H1 (cell line): Measurements from ENCODE around the gene ABHD2. TPM values are rescaled to one million over a fixed set of nuclear protein-coding genes. Genes with fewer than 3 reads are reported as not detected.

Experiments used
- CTCF ChIA-PET: fragments of 300-600 bp; sonication (Branson Sonifier 250); formaldehyde crosslinking; loops from one replicate; lab custom pipeline; 2021; ENCODE audit not compliant: partially characterized antibody; lab: Charles Lee
- POLR2A ChIA-PET: fragments of 300-600 bp; sonication (Branson Sonifier 250); formaldehyde crosslinking; loops from one replicate; lab custom pipeline; 2021; ENCODE audit warnings: inconsistent platforms; ENCODE audit not compliant: partially characterized antibody; lab: Charles Lee
- DNase-seq, 2 experiments: peaks; one replicate each; pipeline versions ENCODE4 v3.0.0 to v3.0.0-alpha.2; 2010 to 2022; ENCODE audit warnings: low spot score in 2 of 2, low read depth in 1 of 2, mixed read lengths in 1 of 2
- FAIRE-seq: peaks from 2 replicates; lab custom pipeline; 2011; peaks lifted over from hg19 to GRCh38; lab: Jason Lieb, UNC
- H2AFZ ChIP-seq: 2 replicates; pipeline ENCODE4 v1.8.1; 2012; ENCODE audit warnings: low read length, inconsistent platforms
- H2AK5ac ChIP-seq: 2 replicates; pipeline ENCODE4 v1.6.1; 2013; ENCODE audit warnings: low read depth, low read length
- H2BK120ac ChIP-seq: replicated peaks from 2 replicates; pipeline ENCODE3; 2013; ENCODE audit warnings: low read depth, low read length, inconsistent platforms
- H2BK12ac ChIP-seq: 2 replicates; pipeline ENCODE4 v1.6.1; 2013; ENCODE audit warnings: low read depth, low read length
- H2BK15ac ChIP-seq: 2 replicates; pipeline ENCODE4 v1.6.1; 2013; ENCODE audit warnings: low read length
- H2BK20ac ChIP-seq: 2 replicates; pipeline ENCODE4 v1.6.1; 2013; ENCODE audit warnings: low read length
- H2BK5ac ChIP-seq: 2 replicates; pipeline ENCODE4 v1.6.1; 2013; ENCODE audit warnings: low read depth, low read length
- H3K14ac ChIP-seq: 2 replicates; pipeline ENCODE4 v1.6.1; 2013; ENCODE audit warnings: inconsistent platforms; ENCODE audit not compliant: insufficient read length
- H3K18ac ChIP-seq: 2 replicates; pipeline ENCODE4 v1.6.1; 2013; ENCODE audit warnings: low read length; ENCODE audit errors: extremely low read depth
- H3K23ac ChIP-seq: 2 replicates; pipeline ENCODE4 v1.6.1; 2013; ENCODE audit warnings: inconsistent platforms; ENCODE audit not compliant: insufficient read length
- H3K23me2 ChIP-seq: 2 replicates; pipeline ENCODE4 v1.6.1; 2013; ENCODE audit warnings: low read depth, low read length
- H3K27ac ChIP-seq: 2 replicates; pipeline ENCODE4 v1.6.1; 2011; ENCODE audit warnings: low read depth, low read length, inconsistent platforms
- H3K27me3 ChIP-seq, 4 experiments: replicated peaks in 1 of 4; 1 replicate in 1 of 4; 2 replicates in 3 of 4; pipeline versions ENCODE4 v1.6.1 to v1.8.1; 2011 to 2013; ENCODE audit warnings: low read length in 3 of 4, mild to moderate bottlenecking in 3 of 4, inconsistent platforms in 2 of 4, mixed read lengths in 2 of 4, moderate library complexity in 1 of 4; ENCODE audit not compliant: control insufficient read depth in 3 of 4, insufficient read depth in 3 of 4; ENCODE audit errors: extremely low read depth in 1 of 4
- H3K36me3 ChIP-seq, 4 experiments: 2 replicates each; pipeline versions ENCODE4 v1.6.1 to v1.8.1; 2011 to 2013; ENCODE audit warnings: mild to moderate bottlenecking in 4 of 4, low read length in 3 of 4, moderate library complexity in 2 of 4, control low read depth in 1 of 4, inconsistent platforms in 1 of 4; ENCODE audit not compliant: insufficient read depth in 4 of 4, control insufficient read depth in 2 of 4
- H3K4ac ChIP-seq: replicated peaks from 2 replicates; pipeline ENCODE3; 2013; ENCODE audit warnings: low read length, low read depth, mixed read lengths, inconsistent platforms; ENCODE audit not compliant: insufficient read length
- H3K4me1 ChIP-seq, 4 experiments: replicated peaks in 1 of 4; 1 replicate in 1 of 4; 2 replicates in 3 of 4; pipeline versions ENCODE4 v1.6.1 to v1.8.1; 2011 to 2013; ENCODE audit warnings: low read length in 3 of 4, inconsistent platforms in 2 of 4, mixed read lengths in 1 of 4; ENCODE audit not compliant: insufficient read depth in 4 of 4, control insufficient read depth in 3 of 4
- H3K4me2 ChIP-seq, 2 experiments: 2 replicates each; pipeline versions ENCODE4 v1.6.1 to v1.8.1; 2011 to 2013; ENCODE audit warnings: low read depth in 2 of 2, low read length in 2 of 2, control low read depth in 1 of 2, inconsistent platforms in 1 of 2, mild to moderate bottlenecking in 1 of 2; ENCODE audit not compliant: insufficient read depth in 1 of 2
- H3K4me3 ChIP-seq, 4 experiments: fragments of 200-600, 300-600 bp in 1 of 4; sonication (generic), shearing (Covaris generic), sonication (Bioruptor Twin) in 1 of 4; 2 replicates each; pipeline versions ENCODE4 v1.5.1 to v1.8.1; 2011 to 2016; ENCODE audit warnings: low read length in 4 of 4, low read depth in 3 of 4, control low read depth in 2 of 4, inconsistent platforms in 2 of 4, mild to moderate bottlenecking in 2 of 4, mixed read lengths in 1 of 4, moderate library complexity in 1 of 4; ENCODE audit not compliant: insufficient read depth in 2 of 4; ENCODE audit errors: extremely low read depth in 1 of 4
- H3K56ac ChIP-seq: replicated peaks from 2 replicates; pipeline ENCODE3; 2013; ENCODE audit warnings: low read depth, mild to moderate bottlenecking, mixed read lengths, low read length, inconsistent platforms; ENCODE audit not compliant: insufficient read length
- H3K79me1 ChIP-seq: 2 replicates; pipeline ENCODE4 v1.6.1; 2013; ENCODE audit warnings: low read depth, low read length, control low read depth
- H3K79me2 ChIP-seq, 2 experiments: 2 replicates each; pipeline versions ENCODE4 v1.6.1 to v1.8.1; 2012 to 2013; ENCODE audit warnings: low read length in 2 of 2, mild to moderate bottlenecking in 2 of 2, inconsistent platforms in 1 of 2; ENCODE audit not compliant: insufficient read depth in 2 of 2, control insufficient read depth in 1 of 2
- H3K9ac ChIP-seq, 4 experiments: replicated peaks in 1 of 4; 1 replicate in 1 of 4; 2 replicates in 3 of 4; pipeline versions ENCODE4 v1.6.1 to v1.8.1; 2011 to 2013; ENCODE audit warnings: low read depth in 3 of 4, low read length in 3 of 4, control low read depth in 2 of 4, mild to moderate bottlenecking in 2 of 4, moderate library complexity in 2 of 4, inconsistent platforms in 1 of 4; ENCODE audit errors: extremely low read depth in 1 of 4
- H3K9me3 ChIP-seq, 2 experiments: 2 replicates each; pipeline versions ENCODE4 v1.6.1 to v1.8.1; 2012 to 2013; ENCODE audit warnings: mild to moderate bottlenecking in 2 of 2, moderate library complexity in 2 of 2, control low read depth in 1 of 2, inconsistent platforms in 1 of 2, low read depth in 1 of 2, low read length in 1 of 2, mixed read lengths in 1 of 2; ENCODE audit not compliant: insufficient read depth in 2 of 2
- H4K20me1 ChIP-seq, 2 experiments: replicated peaks in 1 of 2; 2 replicates each; pipeline versions ENCODE3 to v1.8.1; 2011 to 2013; ENCODE audit warnings: inconsistent platforms in 2 of 2, low read length in 2 of 2, mild to moderate bottlenecking in 1 of 2; ENCODE audit not compliant: insufficient read depth in 2 of 2, control insufficient read depth in 1 of 2
- H4K5ac ChIP-seq: 2 replicates; pipeline ENCODE4 v1.6.1; 2013; ENCODE audit warnings: low read length, low read depth, mixed read lengths, inconsistent platforms; ENCODE audit not compliant: insufficient read length
- H4K8ac ChIP-seq: 2 replicates; pipeline ENCODE4 v1.8.0; 2013; ENCODE audit warnings: mild to moderate bottlenecking, moderate library complexity, low read length, inconsistent platforms; ENCODE audit not compliant: insufficient read depth; ENCODE audit errors: extremely low read depth
- H4K91ac ChIP-seq: replicated peaks from 2 replicates; pipeline ENCODE3; 2013; ENCODE audit warnings: low read length, mixed read lengths, inconsistent platforms; ENCODE audit not compliant: insufficient read length
- JUND ChIP-seq: IDR thresholded peaks from 2 replicates; pipeline ENCODE4 v1.6.1; 2011; ENCODE audit warnings: mild to moderate bottlenecking, improper control_type of control experiment, low read length
- RXRA ChIP-seq: IDR thresholded peaks from 2 replicates; pipeline ENCODE4 v1.6.1; 2011; ENCODE audit warnings: low read depth, mild to moderate bottlenecking, low read length, moderate library complexity; ENCODE audit not compliant: insufficient read depth
- SIN3A ChIP-seq, 2 experiments: IDR thresholded peaks in 1 of 2; conservative IDR thresholded peaks in 1 of 2; 2 replicates each; pipeline ENCODE4 v1.6.1; 2011 to 2012; ENCODE audit warnings: low read length in 2 of 2, improper control_type of control experiment in 1 of 2, low read depth in 1 of 2, mild to moderate bottlenecking in 1 of 2
- TEAD4 ChIP-seq: IDR thresholded peaks from 2 replicates; pipeline ENCODE4 v1.6.1; 2012; ENCODE audit warnings: low read depth, low read length, inconsistent platforms, mixed read lengths
- WGBS, 2 experiments: shearing (Covaris generic) in 1 of 2; methylation state at CpG; one replicate each; pipeline versions ENCODE4 v1.1.6 to v1.1.7; 2013 to 2015; ENCODE audit warnings: low lambda C conversion rate in 2 of 2, mixed read lengths in 2 of 2, inconsistent platforms in 1 of 2, low coverage in 1 of 2, missing lambda C conversion rate in 1 of 2; ENCODE audit not compliant: insufficient replicate concordance in 2 of 2, insufficient coverage in 1 of 2, insufficient read length in 1 of 2; ENCODE audit errors: extremely low coverage in 1 of 2, missing lambda C conversion rate in 1 of 2; 5-methylcytosine and 5-hydroxymethylcytosine counted together
- polyA plus RNA-seq, 7 experiments: library from polyadenylated mRNA; depleted of rRNA in 3 of 7; stranded (reverse) in 5 of 7; unstranded in 2 of 7; fragments of >200 nt in 5 of 7; fragments of 200-250 nt in 2 of 7; gene quantifications; 1 replicate in 5 of 7; 2 replicates in 1 of 7; 4 replicates in 1 of 7; pipeline versions ENCODE4 v1.2.1 to v1.2.3, GENCODE V29; 2011 to 2013; ENCODE audit warnings: missing spikeins in 2 of 7, mixed read lengths in 2 of 7
- total RNA-seq: library from RNA; stranded (reverse); fragmentation: NEBNext Ultra II Directional; extraction: Animal tissue kit (Norgen Biotek cat#: 25700); gene quantifications from 2 replicates; pipeline ENCODE4 v1.2.1, GENCODE V29; 2021
- TF ChIP-seq, protein P1 (sequence below): IDR thresholded peaks from 2 replicates; pipeline ENCODE4 v1.6.1; 2011; ENCODE audit warnings: low read depth, mild to moderate bottlenecking, low read length; ENCODE audit not compliant: insufficient read depth

ABHD2 gene
- total and polyA plus RNA-seq, 2 of the 8 experiments (the other 6 are each of a cell fraction or from before 2014, with no cell fraction given), result 9.1 to 23.7 TPM

DNA sequence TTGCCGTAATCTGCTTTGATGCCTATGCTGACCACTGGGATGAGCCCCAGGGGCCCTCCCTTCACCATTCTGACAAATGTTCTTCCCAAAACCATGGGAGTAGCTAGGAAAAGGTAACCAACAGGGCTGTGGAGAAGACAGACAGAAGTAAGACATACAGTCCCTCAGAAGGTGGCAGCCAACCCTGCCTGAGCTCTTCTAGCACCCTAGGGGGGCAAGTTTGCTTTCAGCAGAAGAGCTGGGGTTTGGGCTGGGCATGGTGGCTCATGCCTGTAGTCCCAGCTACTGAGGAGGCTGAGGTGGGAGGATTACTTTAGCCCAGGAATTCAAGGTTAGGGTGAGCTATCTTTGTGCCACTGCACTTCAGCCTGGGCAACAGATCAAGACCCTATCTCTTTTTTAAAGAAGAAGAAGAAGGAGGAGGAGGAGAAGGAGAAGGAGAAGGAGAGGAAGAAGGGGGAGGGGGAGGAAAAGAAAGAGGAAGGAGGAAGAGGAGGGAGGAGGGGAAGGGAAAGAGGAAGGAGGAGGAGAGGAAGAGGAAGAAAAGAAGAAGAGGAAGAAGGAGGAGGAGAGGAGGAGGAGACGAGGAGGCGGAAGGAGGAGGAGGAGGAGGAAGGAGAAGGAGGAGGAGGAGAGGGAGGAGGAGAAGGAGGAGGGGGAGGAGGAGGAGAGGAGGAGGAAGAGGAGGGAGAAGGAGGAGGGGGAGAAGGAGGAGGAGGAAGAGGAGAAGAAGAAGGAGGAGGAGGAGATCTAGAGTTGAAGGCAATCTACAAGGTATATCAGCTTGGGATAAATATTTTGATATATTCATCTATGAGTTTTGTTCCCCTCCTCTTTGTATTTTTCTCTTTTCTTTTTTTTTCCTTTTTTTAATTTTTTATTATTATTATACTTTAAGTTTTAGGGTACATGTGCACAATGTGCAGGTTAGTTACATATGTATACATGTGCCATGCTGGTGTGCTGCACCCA lies 44.9 kb upstream of the ABHD2 start:
- no peak overlapping the region for H3K4me3 ChIP-seq
- no peak overlapping the region for H2BK120ac ChIP-seq
- H4K91ac ChIP-seq, result no peak overlapping the region
- H2BK12ac ChIP-seq, result no peak overlapping the region
- H3K36me3 ChIP-seq, result no peaks in the 10 kb centered on the region
- H3K23ac ChIP-seq, result no peak overlapping the region
- 94% methylated on average over 3 of the region's 3 CpGs; no CpG with 5 or more reads in 1 of the 2 experiments for WGBS, 2 experiments
- H3K23me2 ChIP-seq, result no peaks in the 10 kb centered on the region; the same call in 1 of the 2 replicates
- H3K4ac ChIP-seq, result no peak overlapping the region
- H3K79me2 ChIP-seq, result no peaks in the 10 kb centered on the region
- no peak overlapping the region for H4K5ac ChIP-seq
- H2BK20ac ChIP-seq, result no peak overlapping the region
- H3K18ac ChIP-seq, result no peak overlapping the region
- POLR2A ChIA-PET, result interaction anchor here (0.9 kb wide), 2 partner anchors 45 to 132 kb away, joined by 3 read pairs; partner anchors contain the start of gene ABHD2
- DNase-seq, result no peak
- no peak overlapping the region for H2BK5ac ChIP-seq
- H3K4me2 ChIP-seq, result no peak overlapping the region
- CTCF ChIA-PET, result interaction anchor here (0.8 to 1.1 kb wide), 4 partner anchors 14 to 128 kb away, joined by 3 to 7 read pairs (median 5); no protein-coding TSS in a partner anchor
- H2AFZ ChIP-seq, result no peak overlapping the region
- no peaks in the 10 kb centered on the region for H4K20me1 ChIP-seq
- no peaks in the 10 kb centered on the region for H3K9me3 ChIP-seq
- peaks cover 0 to 2% (median 0%) of the 10 kb centered on the region in 4 experiments; a peak in 2 of 7 replicates for H3K4me1 ChIP-seq
- H3K27me3 ChIP-seq, result no peaks in the 10 kb centered on the region
- no peak for TF ChIP-seq TEAD4
- TF ChIP-seq RXRA, result no peak
- TF ChIP-seq SIN3A (conservative IDR thresholded peaks at IDR 0.05 in 1 of 2, IDR thresholded peaks at IDR 0.05 in 1 of 2; ENCODE audit: low read depth in 1 of 2, low read length in 2 of 2), result no peak
- TF ChIP-seq JUND, result no peak
- TF ChIP-seq, protein P1, sequence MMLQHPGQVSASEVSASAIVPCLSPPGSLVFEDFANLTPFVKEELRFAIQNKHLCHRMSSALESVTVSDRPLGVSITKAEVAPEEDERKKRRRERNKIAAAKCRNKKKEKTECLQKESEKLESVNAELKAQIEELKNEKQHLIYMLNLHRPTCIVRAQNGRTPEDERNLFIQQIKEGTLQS, result no peak
- no peak overlapping the region for H3K56ac ChIP-seq
- H3K14ac ChIP-seq, result no peak overlapping the region
- FAIRE-seq, result no peak
- no peak overlapping the region for H2AK5ac ChIP-seq
- no peak overlapping the region for H3K27ac ChIP-seq
- no peak overlapping the region for H3K9ac ChIP-seq
- H4K8ac ChIP-seq, result no peak overlapping the region
- H3K79me1 ChIP-seq, result 0 out of 2 replicates have a peak, but pooled peaks cover 3% of the 10 kb centered on the region
- H2BK15ac ChIP-seq, result no peak overlapping the region
